Tibial nerve (tissue), 4 donors: Measurements from ENCODE around the gene CHMP1B.

ENCODE experiments used
- CTCF ChIP-seq, 5 experiments: fragments of 200-600 bp in 3 of 5; fragments of 450-650 bp in 2 of 5; sonication (generic) in 3 of 5; IDR thresholded peaks; one replicate each; pipeline ENCODE4 v1.5.1; 2016 to 2019; ENCODE audit warnings: antibody characterized with exemption in 5 of 5, mild to moderate bottlenecking in 3 of 5, moderate library complexity in 2 of 5
- EP300 ChIP-seq, 2 donors: sonication (generic); formaldehyde crosslinking; IDR thresholded peaks; one replicate each; pipeline ENCODE4 v1.6.1; 2017; ENCODE audit warnings: antibody characterized with exemption in 2 of 2, mild to moderate bottlenecking in 1 of 2

GRCh38 chr18:11801573-11801972 is 49.6 kb upstream of the CHMP1B start:
- TF ChIP-seq CTCF (IDR thresholded peaks at IDR 0.05) = no peak
- TF ChIP-seq EP300 (IDR thresholded peaks at IDR 0.05) = no peak
